ENCODE measurements around the gene PYGO2. TPM values are rescaled to one million over a fixed set of nuclear protein-coding genes. Genes with fewer than 3 reads are reported as not detected.

Gene PYGO2
- total RNA-seq, 1 experiment from 2014 or later, result 37.4 TPM

- POLR2A ChIA-PET, result interaction anchor here (0.5 to 4.6 kb wide), 2 partner anchors 13 to 404 kb away, joined by 3 to 66 read pairs; partner anchors contain the start of genes CKS1B and SHC1
- no peak for TF ChIP-seq ZMAT4 (CRISPR knock-in tag; IDR thresholded peaks at IDR 0.05)
- TF ChIP-seq, protein P1, sequence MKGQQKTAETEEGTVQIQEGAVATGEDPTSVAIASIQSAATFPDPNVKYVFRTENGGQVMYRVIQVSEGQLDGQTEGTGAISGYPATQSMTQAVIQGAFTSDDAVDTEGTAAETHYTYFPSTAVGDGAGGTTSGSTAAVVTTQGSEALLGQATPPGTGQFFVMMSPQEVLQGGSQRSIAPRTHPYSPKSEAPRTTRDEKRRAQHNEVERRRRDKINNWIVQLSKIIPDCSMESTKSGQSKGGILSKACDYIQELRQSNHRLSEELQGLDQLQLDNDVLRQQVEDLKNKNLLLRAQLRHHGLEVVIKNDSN (CRISPR knock-in tag; IDR thresholded peaks at IDR 0.05), result no peak
- no peak for TF ChIP-seq NFE2L1 (CRISPR knock-in tag; IDR thresholded peaks at IDR 0.05)
- no peak for TF ChIP-seq TEAD4 (CRISPR knock-in tag; IDR thresholded peaks at IDR 0.05)
- no peak for TF ChIP-seq PRDM15 (CRISPR knock-in tag; IDR thresholded peaks at IDR 0.05)
- TF ChIP-seq, protein P2, sequence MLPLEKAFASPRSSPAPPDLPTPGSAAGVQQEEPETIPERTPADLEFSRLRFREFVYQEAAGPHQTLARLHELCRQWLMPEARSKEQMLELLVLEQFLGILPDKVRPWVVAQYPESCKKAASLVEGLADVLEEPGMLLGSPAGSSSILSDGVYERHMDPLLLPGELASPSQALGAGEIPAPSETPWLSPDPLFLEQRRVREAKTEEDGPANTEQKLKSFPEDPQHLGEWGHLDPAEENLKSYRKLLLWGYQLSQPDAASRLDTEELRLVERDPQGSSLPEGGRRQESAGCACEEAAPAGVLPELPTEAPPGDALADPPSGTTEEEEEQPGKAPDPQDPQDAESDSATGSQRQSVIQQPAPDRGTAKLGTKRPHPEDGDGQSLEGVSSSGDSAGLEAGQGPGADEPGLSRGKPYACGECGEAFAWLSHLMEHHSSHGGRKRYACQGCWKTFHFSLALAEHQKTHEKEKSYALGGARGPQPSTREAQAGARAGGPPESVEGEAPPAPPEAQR (CRISPR knock-in tag; IDR thresholded peaks at IDR 0.05), result no peak
- no peak for TF ChIP-seq NFYB (CRISPR knock-in tag; conservative IDR thresholded peaks at IDR 0.05; ENCODE audit: low read depth)
- no peak for TF ChIP-seq ERG (CRISPR knock-in tag; IDR thresholded peaks at IDR 0.05)
- no peak for TF ChIP-seq E2F4 (CRISPR knock-in tag; IDR thresholded peaks at IDR 0.05; ENCODE audit: borderline replicate concordance, low read depth)
- TF ChIP-seq OVOL2 (CRISPR knock-in tag; IDR thresholded peaks at IDR 0.05; ENCODE audit: borderline replicate concordance), result no peak
- TF ChIP-seq ZNF396 (CRISPR knock-in tag; IDR thresholded peaks at IDR 0.05; ENCODE audit: borderline replicate concordance), result no peak
- TF ChIP-seq CREB1 (CRISPR knock-in tag; IDR thresholded peaks at IDR 0.05), result no peak
- Mint-ChIP-seq H3K4me1 (peaks cover 59% of the 10 kb centered on the region), H3K4me3 (no peak overlapping the region), H3K27me3 (ENCODE audit: low read depth) (no peaks in the 10 kb centered on the region), H3K27ac (no peak overlapping the region), H3K9me3 (no peaks in the 10 kb centered on the region), H3K36me3 (peaks cover 21% of the 10 kb centered on the region)
- ATAC-seq (no peak), DNase-seq (ENCODE audit: low spot score) (no peak)
- CTCF ChIA-PET, result interaction anchor here (1.2 kb wide), 1 partner anchor 59 kb away, joined by 3 read pairs; no protein-coding TSS in a partner anchor
Observed at GRCh38 chr1:154958681-154959425, 2.7 kb downstream of the PYGO2 start.

DNA sequence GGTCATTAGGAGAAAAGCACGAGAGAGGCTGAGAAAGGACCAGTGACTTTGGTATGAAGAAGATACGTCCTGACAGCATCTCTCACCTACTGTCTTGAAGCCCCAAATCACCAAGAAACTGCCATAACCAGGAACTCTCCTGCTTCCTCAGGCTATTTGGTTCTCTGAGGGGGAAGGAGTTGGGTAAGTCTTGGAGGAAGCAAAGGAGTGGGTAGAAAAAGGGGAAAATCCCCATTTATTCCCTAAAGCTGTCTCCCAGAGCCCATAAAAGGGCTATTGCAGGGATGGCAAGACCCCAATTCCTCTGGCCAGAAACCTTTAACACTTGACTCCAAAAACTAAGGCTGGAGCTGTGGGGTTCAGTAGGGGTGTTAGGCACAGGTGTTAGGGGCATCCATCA is 3.5 kb downstream of the PYGO2 start:
- peaks cover 60% of the 10 kb centered on the region for H3K4me1 Mint-ChIP-seq
- H3K27ac Mint-ChIP-seq, result no peak overlapping the region
- H3K36me3 Mint-ChIP-seq, result peaks cover 15% of the 10 kb centered on the region
- DNase-seq (ENCODE audit: low spot score), result no peak
- ChIA-PET CTCF (interaction anchor here (1.2 kb wide), 1 partner anchor 60 kb away, joined by 3 read pairs; no protein-coding TSS in a partner anchor), POLR2A (interaction anchor here (4.6 kb wide), 1 partner anchor 14 kb away, joined by 66 read pairs; the partner anchor contains the start of genes CKS1B and SHC1)
- ATAC-seq, result no peak
- no peak overlapping the region for H3K4me3 Mint-ChIP-seq
- H3K27me3 Mint-ChIP-seq (ENCODE audit: low read depth), result no peaks in the 10 kb centered on the region
- no peaks in the 10 kb centered on the region for H3K9me3 Mint-ChIP-seq
- no peak for TF ChIP-seq OVOL2 (CRISPR knock-in tag; IDR thresholded peaks at IDR 0.05; ENCODE audit: borderline replicate concordance)
- no peak for TF ChIP-seq ELF4 (CRISPR knock-in tag; IDR thresholded peaks at IDR 0.05; ENCODE audit: low read depth)
- TF ChIP-seq, protein P3, sequence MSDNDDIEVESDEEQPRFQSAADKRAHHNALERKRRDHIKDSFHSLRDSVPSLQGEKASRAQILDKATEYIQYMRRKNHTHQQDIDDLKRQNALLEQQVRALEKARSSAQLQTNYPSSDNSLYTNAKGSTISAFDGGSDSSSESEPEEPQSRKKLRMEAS (CRISPR knock-in tag; IDR thresholded peaks at IDR 0.05), result no peak
- no peak for TF ChIP-seq NFE2L1 (CRISPR knock-in tag; IDR thresholded peaks at IDR 0.05)
- TF ChIP-seq ATF3 (CRISPR knock-in tag; conservative IDR thresholded peaks at IDR 0.05), result no peak
- TF ChIP-seq FOXK1 (CRISPR knock-in tag; IDR thresholded peaks at IDR 0.05), result no peak
- TF ChIP-seq JAZF1 (CRISPR knock-in tag; IDR thresholded peaks at IDR 0.05), result no peak
- TF ChIP-seq, protein P2 (CRISPR knock-in tag; IDR thresholded peaks at IDR 0.05), result no peak
- TF ChIP-seq PRDM15 (CRISPR knock-in tag; IDR thresholded peaks at IDR 0.05), result no peak

Measured in WTC11 (cell line).